GM12878 (cell line): ENCODE data around the gene FREM3. TPM values are rescaled to one million over a fixed set of nuclear protein-coding genes. Genes with fewer than 3 reads are reported as not detected.

Experiments
- ATAC-seq: fragments of 200-7000 bp; cut with Tn5 transposase; 3 replicates; pipeline ENCODE4 v1.9.1; 2020; ENCODE audit warnings: mild to moderate bottlenecking, moderate library complexity
- BruUV-seq: library from RNA; stranded (reverse); fragments of 400-500 nt; replicated peaks from 2 replicates; lab custom pipeline; 2021; lab: Mats Ljungman, UMichigan
- CTCF ChIA-PET: fragments of 300-600 bp; sonication (Branson Sonifier 250); formaldehyde crosslinking; extraction: SDS; loops from one replicate; lab custom pipeline; 2021; ENCODE audit warnings: inconsistent platforms; lab: Yijun Ruan, JAX
- POLR2A ChIA-PET: fragments of 350-600 bp; formaldehyde crosslinking; extraction: SDS; loops from one replicate; lab custom pipeline; 2021; ENCODE audit warnings: inconsistent platforms; lab: Charles Lee
- RAD21 ChIA-PET: fragments of 300-600 bp; sonication (Branson Sonifier 250); formaldehyde crosslinking; loops from one replicate; lab custom pipeline; 2023; ENCODE audit warnings: antibody characterized with exemption; ENCODE audit not compliant: unreplicated experiment; lab: Charles Lee
- SMC1A ChIA-PET: fragments of 300-600 bp; sonication (Branson Sonifier 250); formaldehyde crosslinking; loops from one replicate; lab custom pipeline; 2023; ENCODE audit not compliant: unreplicated experiment, uncharacterized antibody; lab: Charles Lee
- DNase-seq: peaks from one replicate; pipeline ENCODE4 v3.0.0-alpha.2; 2011; ENCODE audit warnings: low read depth, low spot score
- FAIRE-seq: peaks from 3 replicates; lab custom pipeline; 2011; peaks lifted over from hg19 to GRCh38; lab: Jason Lieb, UNC
- H2AFZ ChIP-seq: 2 replicates; pipeline ENCODE4 v1.6.0; 2011; ENCODE audit warnings: low read depth, low read length, control low read depth; ENCODE audit not compliant: control insufficient read depth
- H3K27ac ChIP-seq: 2 replicates; pipeline ENCODE4 v1.5.1; 2011; ENCODE audit warnings: control low read depth; ENCODE audit not compliant: control insufficient read depth, insufficient read depth
- H3K27me3 ChIP-seq, 2 experiments: replicated peaks in 1 of 2; 2 replicates each; pipeline versions ENCODE4 v1.6.0 to v1.6.1; 2011; ENCODE audit warnings: low read length in 1 of 2; ENCODE audit not compliant: control insufficient read depth in 2 of 2, insufficient read depth in 2 of 2
- H3K36me3 ChIP-seq, 2 experiments: 2 replicates each; pipeline ENCODE4 v1.5.1; 2011; ENCODE audit warnings: low read length in 1 of 2; ENCODE audit not compliant: control insufficient read depth in 2 of 2, insufficient read depth in 2 of 2
- H3K4me1 ChIP-seq: 2 replicates; pipeline ENCODE4 v1.6.1; 2011; ENCODE audit warnings: mild to moderate bottlenecking, low read length, moderate library complexity, mixed read lengths; ENCODE audit not compliant: control insufficient read depth, insufficient read depth
- H3K4me2 ChIP-seq: 2 replicates; pipeline ENCODE4 v1.6.0; 2011; ENCODE audit warnings: control low read depth; ENCODE audit not compliant: control insufficient read depth, insufficient read depth
- H3K4me3 ChIP-seq: fragments of 200-600 bp; sonication (generic); 2 replicates; pipeline ENCODE4 v1.5.1; 2016
- H3K79me2 ChIP-seq: 2 replicates; pipeline ENCODE4 v1.6.0; 2011; ENCODE audit warnings: low read length; ENCODE audit not compliant: control insufficient read depth, insufficient read depth
- H3K9ac ChIP-seq: 2 replicates; pipeline ENCODE4 v1.8.0; 2011; ENCODE audit warnings: low read length, control low read depth, mixed read lengths; ENCODE audit not compliant: control insufficient read depth, insufficient read depth
- H3K9me3 ChIP-seq: replicated peaks from 3 replicates; pipeline ENCODE4 v1.5.1; 2011; ENCODE audit warnings: mild to moderate bottlenecking, low read length; ENCODE audit not compliant: control insufficient read depth, insufficient read depth
- H4K20me1 ChIP-seq: 2 replicates; pipeline ENCODE4 v1.6.0; 2011; ENCODE audit not compliant: control insufficient read depth, insufficient read depth
- ATF2 ChIP-seq: IDR thresholded peaks from 2 replicates; pipeline ENCODE4 v1.6.1; 2012; ENCODE audit warnings: low read length, inconsistent platforms
- CREM ChIP-seq: IDR thresholded peaks from 2 replicates; pipeline ENCODE4 v1.6.1; 2014; ENCODE audit warnings: antibody characterized with exemption, low read depth
- HCFC1 ChIP-seq: fragments of 150-350 bp; IDR thresholded peaks from 2 replicates; pipeline ENCODE4 v1.6.1; 2014; ENCODE audit warnings: low read length
- MYC ChIP-seq: IDR thresholded peaks from 2 replicates; pipeline ENCODE4 v1.6.1; 2011; ENCODE audit warnings: mild to moderate bottlenecking, low read length, moderate library complexity, inconsistent platforms; ENCODE audit not compliant: insufficient read depth, insufficient replicate concordance, insufficient read length, severe bottlenecking
- SKIL ChIP-seq: fragments of 450-650 bp; IDR thresholded peaks from 2 replicates; pipeline ENCODE4 v1.6.1; 2017; ENCODE audit warnings: mild to moderate bottlenecking, low read depth, inconsistent platforms; ENCODE audit not compliant: poor library complexity, severe bottlenecking
- ZBTB40 ChIP-seq: fragments of 450-650 bp; IDR thresholded peaks from 2 replicates; pipeline ENCODE4 v1.6.1; 2016; ENCODE audit warnings: mild to moderate bottlenecking, moderate library complexity, borderline replicate concordance
- ZNF384 ChIP-seq: IDR thresholded peaks from 2 replicates; pipeline ENCODE4 v1.6.1; 2012; ENCODE audit warnings: low read depth, mild to moderate bottlenecking, low read length, improper control_type of control experiment, borderline replicate concordance
- ZNF687 ChIP-seq: fragments of 450-650 bp; IDR thresholded peaks from 2 replicates; pipeline ENCODE4 v1.6.1; 2017; ENCODE audit warnings: mild to moderate bottlenecking, moderate library complexity
- WGBS: methylation state at CpG from one replicate; pipeline ENCODE4 v1.1.6; 2016; ENCODE audit warnings: low lambda C conversion rate; ENCODE audit not compliant: insufficient replicate concordance, insufficient coverage; ENCODE audit errors: missing lambda C conversion rate; 5-methylcytosine and 5-hydroxymethylcytosine counted together
- in situ Hi-C: fragments of 300-500 bp; cut with MboI; formaldehyde crosslinking; loops from 9 replicates; pipeline ENCODE4 v1.14.3; 2018; ENCODE audit warnings: mixed read lengths
- intact Hi-C: fragments of 100-400 bp; cut with micrococcal nuclease; formaldehyde crosslinking; loops from one replicate; pipeline ENCODE4 v1.14.2; 2022; ENCODE audit not compliant: unreplicated experiment
- polyA plus RNA-seq, 11 experiments: library from polyadenylated mRNA; depleted of rRNA in 4 of 11; unstranded in 6 of 11; stranded (reverse) in 5 of 11; fragments of >200 nt; fragmentation: Nextera tagmentation in 4 of 11; fragmentation: Illumina TruSeq in 1 of 11; extraction: Ambion mirVana in 4 of 11; extraction: Trizol in 1 of 11; gene quantifications; 1 replicate in 1 of 11; 2 replicates in 10 of 11; pipeline versions ENCODE4 v1.2.1 to v1.2.3, GENCODE V29; 2011 to 2016; ENCODE audit warnings: inconsistent platforms in 2 of 11, missing spikeins in 2 of 11, low read depth in 1 of 11
- total RNA-seq, 4 experiments: library from RNA; depleted of rRNA in 3 of 4; stranded (reverse); fragments of >200 nt in 3 of 4; fragmentation: Illumina TruSeq in 1 of 4; extraction: Trizol in 1 of 4; gene quantifications; 2 replicates each; pipeline versions ENCODE4 v1.2.1 to v1.2.3, GENCODE V29; 2013 to 2021

Gene FREM3
- total and polyA plus RNA-seq, 10 of the 15 experiments (the other 5 are each of a cell fraction or from before 2014, with no cell fraction given): not detected

- RAD21 ChIA-PET: no interaction called here
- no peak overlapping the region for H3K4me2 ChIP-seq
- no peak overlapping the region for H3K27ac ChIP-seq
- H3K79me2 ChIP-seq: no peaks in the 10 kb centered on the region
- H3K9ac ChIP-seq: no peak overlapping the region
- no peak overlapping the region for H3K4me3 ChIP-seq
- WGBS: 0% methylated on average over 1 of the region's 1 CpG
- SMC1A ChIA-PET: no interaction called here
- H3K9me3 ChIP-seq: 0 out of 3 replicates have a peak, but pooled peaks cover 2% of the 10 kb centered on the region
- DNase-seq: no peak
- in situ Hi-C loops (no loop called here), intact Hi-C loops (no loop called here)
- BruUV-seq: no TSS peak
- peaks cover 0 to 1% of the 10 kb centered on the region in 2 experiments; a peak in 1 of 4 replicates for H3K27me3 ChIP-seq
- POLR2A ChIA-PET: no interaction called here
- H2AFZ ChIP-seq: no peak overlapping the region
- no peak for FAIRE-seq
- no peak for ATAC-seq
- peaks cover 3% of the 10 kb centered on the region; the same call in 1 of the 2 replicates for H3K4me1 ChIP-seq
- no peaks in the 10 kb centered on the region for H4K20me1 ChIP-seq
- no peaks in the 10 kb centered on the region for H3K36me3 ChIP-seq
- CTCF ChIA-PET: interaction anchor here (0.7 kb wide), 1 partner anchor 12 kb away, joined by 3 read pairs; no protein-coding TSS in a partner anchor
- no peak for TF ChIP-seq ZBTB40
- TF ChIP-seq MYC: no peak
- no peak for TF ChIP-seq ATF2
- no peak for TF ChIP-seq ZNF687
- TF ChIP-seq SKIL: no peak
- no peak for TF ChIP-seq ZNF384
- TF ChIP-seq HCFC1: no peak
- no peak for TF ChIP-seq CREM
Observed at GRCh38 chr4:143618811-143619210, 81.7 kb downstream of the FREM3 start.
